GM12874 (cell line): ENCODE results near the gene CHMP5.

Experiments used
- CTCF ChIP-seq: IDR thresholded peaks from 2 replicates; pipeline ENCODE4 v1.5.1; 2011; ENCODE audit warnings: low read depth, mild to moderate bottlenecking, control low read depth, low read length, moderate library complexity; ENCODE audit not compliant: insufficient read depth

Gene CHMP5

DNA sequence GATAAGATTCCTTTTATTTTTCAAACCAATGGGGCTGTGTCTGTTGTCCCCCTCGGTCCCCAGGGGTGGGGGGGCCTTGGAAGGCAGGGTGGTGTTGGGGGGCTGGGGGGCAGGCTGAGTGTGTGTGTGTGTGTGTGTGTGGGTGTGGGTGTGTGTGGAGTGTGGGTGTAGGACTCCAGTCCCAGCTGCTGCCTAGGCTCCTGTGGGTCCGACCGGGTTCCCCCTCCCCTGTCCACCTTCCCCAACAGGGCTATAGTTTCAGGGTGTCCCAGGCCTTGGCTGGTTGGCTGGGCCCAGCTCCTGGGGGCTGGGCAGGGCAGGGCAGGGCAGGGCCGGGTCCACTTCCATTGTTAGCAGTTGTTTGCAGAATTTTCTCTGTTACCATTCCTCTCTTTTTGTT lies 23.4 kb downstream of the CHMP5 start:
- no peak for TF ChIP-seq CTCF

DNA sequence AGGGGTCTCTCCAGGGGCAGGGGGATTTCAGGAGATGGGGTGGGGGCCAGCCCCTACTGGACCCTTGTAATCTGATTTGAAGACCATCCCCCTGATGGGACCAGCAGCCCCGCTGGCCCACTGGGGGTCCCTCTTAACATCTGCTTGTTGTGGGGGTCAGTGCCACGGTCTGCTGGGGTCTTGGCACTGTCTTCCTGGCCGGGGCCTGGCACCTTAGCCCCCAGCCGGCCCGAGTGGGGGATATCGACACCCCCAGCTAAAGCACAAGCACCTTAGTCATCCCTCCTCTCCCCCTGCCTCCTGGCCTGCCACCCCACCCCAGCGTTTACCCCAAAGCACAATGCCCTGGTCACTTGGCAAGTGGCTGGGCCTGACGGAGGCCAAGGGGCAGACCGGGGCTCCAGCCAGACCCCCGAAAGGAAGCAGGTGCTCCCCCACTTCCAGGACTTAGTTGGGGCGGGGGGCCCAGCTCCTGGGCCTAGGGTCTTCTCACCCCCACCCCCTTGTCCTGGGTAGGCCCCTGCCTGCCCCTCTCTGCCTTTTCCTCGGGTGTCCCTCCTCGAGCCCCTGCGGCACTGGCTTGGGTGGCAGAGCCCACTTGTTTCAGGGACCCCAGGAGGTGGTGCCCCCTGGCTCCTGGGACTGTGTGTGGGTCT lies 24.1 kb downstream of the CHMP5 start:
- no peak for TF ChIP-seq CTCF

DNA sequence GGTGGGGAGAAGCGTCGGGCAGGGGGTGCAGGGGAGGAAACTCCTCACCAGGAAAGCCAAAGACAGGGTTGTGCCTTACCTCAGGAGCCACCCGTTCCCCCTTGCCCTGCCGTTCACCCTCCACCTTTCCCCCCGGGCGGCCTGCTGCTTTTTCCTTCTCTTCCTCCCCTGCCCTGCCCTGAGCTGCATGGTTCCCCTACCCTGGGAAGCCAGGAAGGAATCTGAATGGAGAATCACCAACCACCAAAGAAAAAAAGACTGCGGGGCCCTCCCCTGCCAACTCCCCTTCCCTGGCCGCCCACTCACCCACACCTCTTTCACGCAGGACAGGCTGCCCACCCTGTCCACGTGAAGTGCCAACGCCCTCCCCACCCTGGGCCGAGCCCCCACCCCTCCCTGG lies 24.6 kb downstream of the CHMP5 start:
- no peak for TF ChIP-seq CTCF

GRCh38 chr9:33289936-33290246 lies 25.0 kb downstream of the CHMP5 start:
- no peak for TF ChIP-seq CTCF

DNA sequence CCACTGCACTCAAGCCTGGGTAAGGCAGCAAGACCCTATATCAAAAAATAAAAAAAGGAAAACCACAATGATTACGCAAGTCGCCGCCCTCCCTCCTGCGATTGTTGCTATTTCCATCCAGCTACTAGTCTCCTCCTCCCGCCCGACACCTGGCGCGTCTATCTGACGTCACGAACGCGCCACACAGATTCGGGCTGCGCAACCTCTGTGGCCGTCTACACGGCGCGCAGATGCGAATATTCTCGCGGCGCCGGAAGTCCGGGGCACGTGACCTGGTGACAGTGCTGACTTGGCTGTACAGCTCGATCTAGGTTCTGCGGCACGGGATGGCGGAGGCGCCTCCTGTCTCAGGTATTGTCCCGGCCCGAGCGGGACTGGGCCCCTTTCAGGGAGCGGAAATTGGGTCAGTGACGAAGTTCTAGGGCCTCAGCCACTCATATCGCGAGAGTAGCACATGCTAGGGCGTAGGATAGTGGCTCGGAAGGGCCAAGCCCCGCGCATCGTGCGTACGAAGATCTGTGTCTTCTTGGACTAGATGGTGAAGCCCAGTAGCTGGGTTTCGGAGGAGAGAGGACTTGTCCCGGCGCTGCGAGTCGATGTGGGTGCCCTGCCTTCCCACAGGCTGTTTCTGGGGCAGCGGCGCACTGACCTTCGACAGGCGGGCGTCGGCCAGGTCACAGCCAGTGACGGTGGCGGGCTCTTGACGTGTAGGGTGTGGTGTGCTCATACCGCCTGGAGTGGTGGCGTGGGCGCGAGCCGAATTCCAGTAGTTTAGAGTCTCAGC lies 25.6 kb downstream of the CHMP5 start, which contains the start of gene NFX1:
Gene NFX1 (plus strand): TSS at position 270 of the 784 bp plus-strand sequence. CDS start 57 bp downstream, at position 327.
- no peak for TF ChIP-seq CTCF

DNA sequence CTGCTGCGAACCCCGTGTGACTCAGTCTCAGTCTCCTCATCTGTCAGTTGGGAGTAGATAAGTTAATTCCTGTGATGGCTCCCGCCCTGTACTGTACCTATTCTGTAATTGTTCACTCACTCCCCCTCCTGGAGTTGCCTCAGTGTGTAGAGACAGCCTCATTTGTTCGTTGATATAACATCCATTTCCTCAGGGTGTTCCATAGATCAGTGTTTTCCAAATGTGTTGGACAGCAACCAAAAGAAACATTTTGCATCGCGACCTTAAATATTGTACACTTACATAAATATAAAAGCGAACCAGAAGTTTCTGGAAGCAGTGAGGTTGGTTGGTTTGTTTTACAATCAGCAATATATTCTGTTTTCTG lies 26.2 kb downstream of the CHMP5 start:
- no peak for TF ChIP-seq CTCF

DNA sequence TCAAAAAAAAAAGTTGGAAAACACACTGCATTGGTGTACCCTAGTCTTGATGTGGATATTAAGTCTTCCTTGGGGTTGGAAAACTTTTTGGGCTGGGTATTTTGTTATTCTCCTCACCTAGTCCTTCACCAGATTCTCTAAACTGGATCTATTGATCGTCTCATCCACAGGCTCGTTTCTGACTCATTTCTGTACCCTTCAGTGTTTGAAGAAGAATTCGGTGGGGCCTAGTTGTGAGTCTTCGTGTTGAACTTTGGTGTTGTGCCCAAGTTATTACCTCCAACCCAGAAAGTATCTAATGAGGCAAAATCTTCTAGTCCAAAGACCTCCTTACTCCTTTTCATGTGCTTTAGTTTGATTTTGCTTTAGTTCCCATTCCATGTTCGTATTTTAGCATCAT lies 27.1 kb downstream of the CHMP5 start:
- no peak for TF ChIP-seq CTCF
